ENCODE measurements around the gene OR11G2. TPM values are rescaled to one million over a fixed set of nuclear protein-coding genes. Genes with fewer than 3 reads are reported as not detected.
"Not testable (repeated sequence)": the region's sequence is repeated elsewhere in the genome, so short reads cannot be mapped to it uniquely, and the experiment has no call there.

The OR11G2 gene
- total and polyA plus RNA-seq, 8 donors = 2.3 TPM; not detected in 7

DNA sequence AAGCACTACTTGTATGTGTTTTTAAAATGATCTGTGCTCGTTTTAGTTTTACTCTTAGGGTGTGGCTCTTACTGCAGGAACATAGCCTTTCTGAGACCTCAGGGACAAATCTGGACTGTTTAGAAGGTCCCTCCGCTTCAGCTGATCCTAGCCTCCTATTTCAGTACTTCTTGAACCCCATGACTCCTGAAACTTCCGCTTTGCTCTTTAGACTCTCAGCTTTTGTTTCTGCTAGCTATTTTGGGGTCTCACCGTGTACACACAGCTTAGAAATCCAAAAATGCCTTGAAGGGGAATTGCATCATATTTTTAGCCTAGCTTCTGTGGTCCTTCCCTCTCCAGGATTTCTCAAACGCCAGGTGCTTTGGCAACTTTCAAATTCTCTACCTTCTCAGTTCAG is 8.3 kb downstream of the OR11G2 start:
- H3K27ac ChIP-seq = no peak overlapping the region

DNA sequence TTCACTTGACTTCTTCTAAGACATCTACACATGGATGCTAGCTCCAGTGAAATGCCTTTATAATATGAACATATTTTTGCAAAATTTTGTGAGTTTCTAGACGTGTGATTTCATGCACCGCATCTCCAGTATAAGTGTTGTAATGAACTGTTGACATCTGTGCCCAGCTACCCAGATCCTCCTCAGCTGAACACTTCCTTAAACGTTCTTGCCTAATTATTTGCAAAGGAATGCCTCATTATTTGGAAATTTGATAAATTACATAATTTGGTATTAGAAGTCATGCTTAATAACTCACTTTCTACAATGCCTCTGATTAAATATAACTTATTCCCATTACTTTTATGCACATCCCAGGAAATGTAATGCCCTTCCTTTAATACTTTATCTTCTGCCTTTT is 14.0 kb downstream of the OR11G2 start:
- no peak for DNase-seq
- Histone ChIP-seq H3K4me1 (no peaks in the 10 kb centered on the region), H3K36me3 (no peaks in the 10 kb centered on the region), H3K4me3 (no peak overlapping the region), H3K9me3 (no peaks in the 10 kb centered on the region), H3K27me3 (no peaks in the 10 kb centered on the region), H3K27ac (no peak overlapping the region)
- WGBS, 5 donors = 52 to 64% (median 60%) methylated on average over 3 of the region's 3 CpGs
- intact Hi-C loops (cut with DNase I; ENCODE audit: low total_unique reads) = no loop called here
- TF ChIP-seq EP300 (IDR thresholded peaks at IDR 0.05) (no peak), POLR2AphosphoS5 (IDR thresholded peaks at IDR 0.05) (no peak), CTCF (IDR thresholded peaks at IDR 0.05) (no peak), POLR2A (IDR thresholded peaks at IDR 0.05) (no peak)

More for the DNA sequence above, 8.3 kb downstream of the OR11G2 start:
- TF ChIP-seq EP300 (IDR thresholded peaks at IDR 0.05) = no peak
- no peak for TF ChIP-seq POLR2AphosphoS5 (IDR thresholded peaks at IDR 0.05)
- TF ChIP-seq POLR2A (IDR thresholded peaks at IDR 0.05) = no peak
- no peak for TF ChIP-seq CTCF (IDR thresholded peaks at IDR 0.05)
- Histone ChIP-seq H3K27me3 (no peaks in the 10 kb centered on the region), H3K4me3 (no peak overlapping the region), H3K4me1 (no peaks in the 10 kb centered on the region), H3K36me3 (no peaks in the 10 kb centered on the region), H3K9me3 (no peaks in the 10 kb centered on the region)
- intact Hi-C loops (cut with DNase I; ENCODE audit: low total_unique reads) = no loop called here
- no peak for DNase-seq
- WGBS, 5 donors = 60 to 65% (median 64%) methylated on average over 5 of the region's 5 CpGs

DNA sequence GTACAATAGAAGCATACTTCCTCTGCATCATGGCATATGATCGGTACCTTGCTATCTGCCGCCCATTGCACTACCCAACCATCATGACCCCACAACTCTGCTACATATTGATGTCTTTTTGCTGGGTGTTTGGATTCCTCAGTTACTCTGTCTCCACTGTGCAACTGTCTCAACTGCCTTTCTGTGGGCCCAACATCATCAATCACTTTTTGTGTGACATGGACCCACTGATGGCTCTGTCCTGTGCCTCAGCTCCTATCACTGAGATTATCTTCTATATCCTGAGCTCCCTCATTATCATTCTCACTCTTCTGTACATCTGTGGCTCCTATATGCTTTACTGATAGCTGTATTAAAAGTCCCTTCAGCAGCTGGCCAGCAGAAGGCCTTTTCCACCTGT is 18.9 kb downstream of the OR11G2 start:
- Histone ChIP-seq H3K27me3 (no peaks in the 10 kb centered on the region), H3K4me3 (no peak overlapping the region), H3K4me1 (no peaks in the 10 kb centered on the region), H3K9me3 (peaks cover 0 to 8% (median 2%) of the 10 kb centered on the region in 4 donors), H3K36me3 (no peaks in the 10 kb centered on the region), H3K27ac (no peak overlapping the region)
- WGBS, 5 donors = 68 to 97% (median 94%) methylated on average over 2 of the region's 2 CpGs
- no peak for TF ChIP-seq CTCF (IDR thresholded peaks at IDR 0.05)
- TF ChIP-seq POLR2A (IDR thresholded peaks at IDR 0.05) = no peak
- no peak for TF ChIP-seq EP300 (IDR thresholded peaks at IDR 0.05)
- no peak for TF ChIP-seq POLR2AphosphoS5 (IDR thresholded peaks at IDR 0.05)
- DNase-seq = no peak
- intact Hi-C loops (cut with DNase I; ENCODE audit: low total_unique reads) = no loop called here

DNA sequence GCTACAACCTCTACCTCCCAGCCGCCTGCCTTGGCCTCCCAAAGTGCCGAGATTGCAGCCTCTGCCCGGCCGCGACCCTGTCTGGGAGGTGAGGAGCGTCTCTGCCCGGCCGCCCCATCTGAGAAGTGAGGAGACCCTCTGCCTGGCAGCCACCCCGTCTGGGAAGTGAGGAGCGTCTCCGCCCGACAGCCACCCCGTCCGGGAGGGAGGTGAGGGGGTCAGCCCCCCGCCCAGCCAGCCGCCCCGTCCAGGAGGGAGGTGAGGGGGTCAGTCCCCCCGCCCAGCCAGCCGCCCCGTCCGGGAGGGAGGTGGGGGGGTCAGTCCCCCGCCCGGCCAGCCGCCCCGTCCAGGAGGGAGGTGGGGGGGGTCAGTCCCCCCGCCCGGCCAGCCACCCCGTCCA is 21.7 kb downstream of the OR11G2 start:
- H3K9me3 ChIP-seq = peaks cover 0 to 11% (median 4%) of the 10 kb centered on the region in 4 donors
- H3K36me3 ChIP-seq; intact Hi-C loops (cut with DNase I; ENCODE audit: low total_unique reads); H3K4me3 ChIP-seq; H3K27ac ChIP-seq; DNase-seq; H3K4me1 ChIP-seq; H3K27me3 ChIP-seq: not testable (repeated sequence)
- WGBS, 5 donors = 78 to 100% (median 92%) methylated on average over 3 to 26 of the region's 28 CpGs

- H3K27me3 ChIP-seq = no peaks in the 10 kb centered on the region
- no peaks in the 10 kb centered on the region for H3K36me3 ChIP-seq
- TF ChIP-seq EP300 (IDR thresholded peaks at IDR 0.05) (no peak), POLR2A (IDR thresholded peaks at IDR 0.05) (no peak), CTCF (IDR thresholded peaks at IDR 0.05) (no peak), POLR2AphosphoS5 (IDR thresholded peaks at IDR 0.05) (no peak)
- no peak overlapping the region for H3K27ac ChIP-seq
- DNase-seq = no peak
- intact Hi-C loops (cut with DNase I; ENCODE audit: low total_unique reads) = no loop called here
- 60 to 92% (median 77%) methylated on average over 2 of the region's 2 CpGs for WGBS, 5 donors
- H3K9me3 ChIP-seq = peaks cover 0 to 11% (median 4%) of the 10 kb centered on the region in 4 donors
- no peak overlapping the region for H3K4me3 ChIP-seq
- H3K4me1 ChIP-seq = no peaks in the 10 kb centered on the region
These were observed 24.5 kb downstream of the OR11G2 start for GRCh38 chr14:20215196-20215595.

Measured in stomach (tissue), 9 donors.